Loucy (cell line): Measurements from ENCODE around the gene GABBR2.

Source experiments
- H2AFZ ChIP-seq: fragments of 200-600 bp; sonication (generic); 2 replicates; pipeline ENCODE4 v1.6.0; 2016; ENCODE audit warnings: antibody characterized with exemption, mild to moderate bottlenecking, low read length, moderate library complexity
- H3F3A ChIP-seq: fragments of 200-600 bp; 2 replicates; pipeline ENCODE4 v1.6.0; 2016; ENCODE audit warnings: antibody characterized with exemption, low read depth, mild to moderate bottlenecking
- H3K27me3 ChIP-seq: fragments of 200-600 bp; sonication (generic); 2 replicates; pipeline ENCODE4 v1.6.1; 2014; ENCODE audit warnings: low read length, mild to moderate bottlenecking; ENCODE audit not compliant: insufficient read depth, poor library complexity, severe bottlenecking
- H3K36me3 ChIP-seq: fragments of 200-600 bp; sonication (generic); 2 replicates; pipeline ENCODE4 v1.6.1; 2016; ENCODE audit warnings: low read length; ENCODE audit not compliant: insufficient read depth
- H3K4me1 ChIP-seq: fragments of 200-600 bp; sonication (generic); 2 replicates; pipeline ENCODE4 v1.5.1; 2014; ENCODE audit warnings: low read length, mild to moderate bottlenecking; ENCODE audit not compliant: insufficient read depth, poor library complexity, severe bottlenecking
- H3K4me2 ChIP-seq: fragments of 200-600 bp; sonication (generic); 2 replicates; pipeline ENCODE4 v1.6.0; 2014; ENCODE audit warnings: antibody characterized with exemption, low read length, low read depth, mild to moderate bottlenecking; ENCODE audit not compliant: poor library complexity, severe bottlenecking
- H3K4me3 ChIP-seq: fragments of 200-600 bp; sonication (generic); 2 replicates; pipeline ENCODE4 v1.5.1; 2014; ENCODE audit warnings: low read length, mild to moderate bottlenecking, mixed read lengths; ENCODE audit not compliant: poor library complexity, severe bottlenecking
- H3K79me2 ChIP-seq: fragments of 200-600 bp; sonication (generic); 2 replicates; pipeline ENCODE4 v1.6.1; 2014; ENCODE audit warnings: low read length; ENCODE audit not compliant: insufficient read depth
- H3K9ac ChIP-seq: fragments of 200-600 bp; sonication (generic); 2 replicates; pipeline ENCODE4 v1.6.0; 2014; ENCODE audit warnings: mild to moderate bottlenecking, low read depth, low read length, moderate library complexity; ENCODE audit not compliant: poor library complexity, severe bottlenecking
- H3K9me2 ChIP-seq: fragments of 200-600 bp; sonication (generic); replicated peaks from 2 replicates; pipeline ENCODE4 v1.6.1; 2016; ENCODE audit warnings: low read depth, low read length, mixed read lengths
- H3K9me3 ChIP-seq: fragments of 200-600 bp; sonication (generic); 2 replicates; pipeline ENCODE4 v1.6.1; 2014; ENCODE audit warnings: mild to moderate bottlenecking, antibody characterized with exemption, low read length, low read depth; ENCODE audit not compliant: insufficient read depth
- H4K20me1 ChIP-seq: fragments of 200-600 bp; sonication (generic); 2 replicates; pipeline ENCODE4 v1.6.0; 2014; ENCODE audit warnings: antibody characterized with exemption, low read length, mild to moderate bottlenecking; ENCODE audit not compliant: insufficient read depth, poor library complexity, severe bottlenecking
- CTCF ChIP-seq: fragments of 200-600 bp; sonication (generic); conservative IDR thresholded peaks from 2 replicates; pipeline ENCODE4 v1.5.1; 2014; ENCODE audit warnings: mild to moderate bottlenecking, antibody characterized with exemption, low read length
- EZH2phosphoT487 ChIP-seq: fragments of 200-600 bp; IDR thresholded peaks from 2 replicates; pipeline ENCODE4 v1.6.1; 2018; ENCODE audit warnings: antibody characterized with exemption, mild to moderate bottlenecking, moderate library complexity, borderline replicate concordance

Gene GABBR2

GRCh38 chr9:98342098-98342819, 366.5 kb downstream of the GABBR2 start:
- H2AFZ ChIP-seq: no peak overlapping the region
- no peaks in the 10 kb centered on the region for H3K79me2 ChIP-seq
- no peak overlapping the region for H3K9ac ChIP-seq
- H3K9me3 ChIP-seq: no peaks in the 10 kb centered on the region
- no peak overlapping the region for H3K4me2 ChIP-seq
- no peaks in the 10 kb centered on the region for H3K9me2 ChIP-seq
- H3K4me3 ChIP-seq: no peak overlapping the region
- TF ChIP-seq EZH2phosphoT487 (no peak), CTCF (no peak)
- no peaks in the 10 kb centered on the region for H3K36me3 ChIP-seq
- no peaks in the 10 kb centered on the region for H3K27me3 ChIP-seq
- no peaks in the 10 kb centered on the region for H4K20me1 ChIP-seq
- H3K4me1 ChIP-seq: no peaks in the 10 kb centered on the region
- no peaks in the 10 kb centered on the region for H3F3A ChIP-seq

GRCh38 chr9:98341157-98342097, 367.3 kb downstream of the GABBR2 start:
- no peaks in the 10 kb centered on the region for H3F3A ChIP-seq
- no peaks in the 10 kb centered on the region for H3K9me3 ChIP-seq
- TF ChIP-seq EZH2phosphoT487 (no peak), CTCF (no peak)
- no peaks in the 10 kb centered on the region for H4K20me1 ChIP-seq
- no peak overlapping the region for H3K4me3 ChIP-seq
- no peaks in the 10 kb centered on the region for H3K36me3 ChIP-seq
- H2AFZ ChIP-seq: no peak overlapping the region
- H3K9me2 ChIP-seq: no peaks in the 10 kb centered on the region
- H3K4me1 ChIP-seq: no peaks in the 10 kb centered on the region
- H3K27me3 ChIP-seq: no peaks in the 10 kb centered on the region
- no peak overlapping the region for H3K4me2 ChIP-seq
- no peaks in the 10 kb centered on the region for H3K79me2 ChIP-seq
- no peak overlapping the region for H3K9ac ChIP-seq

GRCh38 chr9:98339987-98340800, 368.5 kb downstream of the GABBR2 start:
- Histone ChIP-seq H3K9ac (no peak overlapping the region), H3F3A (no peaks in the 10 kb centered on the region), H3K4me2 (no peak overlapping the region)

More at GRCh38 chr9:98339987-98340800, 368.5 kb downstream of the GABBR2 start:
- no peak for TF ChIP-seq CTCF
- TF ChIP-seq EZH2phosphoT487: no peak
- Histone ChIP-seq H3K9me3 (no peaks in the 10 kb centered on the region), H2AFZ (no peak overlapping the region), H3K79me2 (no peaks in the 10 kb centered on the region), H3K9me2 (no peaks in the 10 kb centered on the region), H3K4me1 (no peaks in the 10 kb centered on the region), H3K36me3 (no peaks in the 10 kb centered on the region), H3K27me3 (no peaks in the 10 kb centered on the region), H3K4me3 (no peak overlapping the region), H4K20me1 (no peaks in the 10 kb centered on the region)
